ENCODE measurements around the gene MUC16. TPM values are rescaled to one million over a fixed set of nuclear protein-coding genes. Genes with fewer than 3 reads are reported as not detected.

MUC16 gene
- total and polyA plus RNA-seq, 5 donors from 2014 or later = 0.07 TPM; not detected in 4

DNA sequence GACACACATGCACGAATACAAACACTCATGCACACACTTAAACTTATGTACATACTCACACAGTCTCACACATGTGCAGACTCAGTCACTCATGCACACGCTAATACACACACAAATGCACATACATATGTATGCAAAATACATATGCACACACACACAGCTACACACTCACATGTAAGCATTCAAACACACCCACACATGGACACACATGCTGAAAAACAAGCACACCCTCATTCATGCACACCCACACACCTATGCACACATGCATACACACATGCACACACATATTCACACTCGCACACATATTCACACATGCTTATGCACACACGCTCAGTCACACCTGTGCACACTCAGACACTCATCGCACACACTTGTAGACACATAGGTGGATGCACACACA lies 9.3 kb downstream of the MUC16 start:
- Histone ChIP-seq H3K9me3 (ENCODE audit: control insufficient read depth in 2 of 2, low read length in 2 of 2) (no peaks in the 10 kb centered on the region), H3K4me1 (ENCODE audit: control insufficient read depth, insufficient read depth, low read length, poor library complexity, severe bottlenecking) (no peaks in the 10 kb centered on the region), H3K27ac (ENCODE audit: insufficient read depth, low read length, poor library complexity, severe bottlenecking) (no peak overlapping the region), H3K4me3 (ENCODE audit: low read depth, low read length) (no peak overlapping the region), H3K36me3 (ENCODE audit: control insufficient read depth, insufficient read depth, low read length) (no peaks in the 10 kb centered on the region), H3K27me3 (ENCODE audit: control insufficient read depth, insufficient read depth, low read length) (no peaks in the 10 kb centered on the region)
- peaks cover 5% of the 10 kb centered on the region for H3K27me3 Mint-ChIP-seq
- peaks cover 4% of the 10 kb centered on the region for H3K36me3 Mint-ChIP-seq
- H3K4me3 Mint-ChIP-seq = no peak overlapping the region
- H3K9me3 Mint-ChIP-seq = peaks cover 0 to 5% (median 2%) of the 10 kb centered on the region in 7 donors
- DNase-seq (no peak), ATAC-seq (ENCODE audit: low read depth in 2 of 2) (no peak)
- no peaks in the 10 kb centered on the region for H3K4me1 Mint-ChIP-seq
- H3K27ac Mint-ChIP-seq = peak overlapping the region in 1 of 3 donors; percentile 16

DNA sequence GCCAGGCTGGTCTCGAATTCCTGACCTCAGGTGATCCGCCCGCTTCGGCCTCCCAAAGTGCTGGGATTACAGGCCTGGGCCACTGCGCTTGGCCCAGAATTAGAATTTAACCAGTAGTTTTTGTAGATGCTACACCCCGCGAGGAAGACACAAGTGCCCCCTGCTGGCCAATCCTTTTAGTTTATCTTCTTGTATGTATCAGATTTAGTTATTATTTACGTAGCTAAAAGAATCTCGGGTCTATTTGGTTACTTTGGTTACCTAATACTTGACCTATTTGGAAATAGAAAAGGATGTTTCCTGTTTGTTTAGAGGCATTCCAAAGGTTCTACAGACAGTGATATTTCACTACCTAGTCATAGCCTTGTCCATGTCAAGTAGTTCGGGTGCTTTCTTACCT lies 22.0 kb downstream of the MUC16 start:
- no peaks in the 10 kb centered on the region for H3K4me1 Mint-ChIP-seq
- peak in 1 of 3 donors; percentile 17 for DNase-seq
- H3K36me3 ChIP-seq (ENCODE audit: control insufficient read depth, insufficient read depth, low read length) = no peaks in the 10 kb centered on the region
- H3K36me3 Mint-ChIP-seq = no peaks in the 10 kb centered on the region
- no peak for ATAC-seq (ENCODE audit: low read depth in 2 of 2)
- no peaks in the 10 kb centered on the region for H3K27me3 ChIP-seq (ENCODE audit: control insufficient read depth, insufficient read depth, low read length)
- H3K9me3 Mint-ChIP-seq = peaks cover 0 to 3% (median 0%) of the 10 kb centered on the region in 7 donors
- H3K4me1 ChIP-seq (ENCODE audit: control insufficient read depth, insufficient read depth, low read length, poor library complexity, severe bottlenecking) = no peaks in the 10 kb centered on the region
- no peaks in the 10 kb centered on the region for H3K27me3 Mint-ChIP-seq
- no peak overlapping the region for H3K27ac Mint-ChIP-seq
- H3K27ac ChIP-seq (ENCODE audit: insufficient read depth, low read length, poor library complexity, severe bottlenecking) = no peak overlapping the region
- no peak overlapping the region for H3K4me3 Mint-ChIP-seq
- H3K9me3 ChIP-seq (ENCODE audit: control insufficient read depth in 2 of 2, low read length in 2 of 2) = no peaks in the 10 kb centered on the region
- no peak overlapping the region for H3K4me3 ChIP-seq (ENCODE audit: low read depth, low read length)

DNA sequence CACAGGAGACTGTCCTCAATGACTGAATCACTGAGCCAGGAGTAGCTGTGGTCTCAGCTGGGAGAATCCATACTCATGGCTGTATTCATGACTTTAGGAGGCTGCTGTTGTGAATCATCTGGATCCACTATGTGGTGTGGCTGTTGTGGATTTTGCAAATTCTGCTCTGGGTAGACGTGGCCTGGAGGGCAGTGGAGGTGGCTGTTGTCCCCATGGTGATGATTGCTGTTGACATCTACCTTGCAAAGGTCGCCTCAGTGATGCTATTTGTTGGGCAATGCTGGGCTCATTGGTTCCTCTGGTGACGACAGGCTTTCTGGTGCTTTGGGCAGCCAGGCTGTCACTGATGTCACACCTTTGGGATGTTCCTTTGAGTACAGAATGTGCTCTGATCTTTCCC lies 23.9 kb downstream of the MUC16 start:
- ATAC-seq (ENCODE audit: low read depth in 2 of 2) = no peak
- H3K27ac ChIP-seq (ENCODE audit: insufficient read depth, low read length, poor library complexity, severe bottlenecking) = no peak overlapping the region

GRCh38 chr19:8973501-8974091 lies 36.6 kb downstream of the MUC16 start:
- Mint-ChIP-seq H3K4me1 (no peaks in the 10 kb centered on the region), H3K27me3 (no peaks in the 10 kb centered on the region), H3K4me3 (no peak overlapping the region), H3K9me3 (peaks cover 0 to 21% (median 7%) of the 10 kb centered on the region in 7 donors), H3K36me3 (no peaks in the 10 kb centered on the region), H3K27ac (no peak overlapping the region)
- no peaks in the 10 kb centered on the region for H3K4me1 ChIP-seq (ENCODE audit: control insufficient read depth, insufficient read depth, low read length, poor library complexity, severe bottlenecking)
- H3K36me3 ChIP-seq (ENCODE audit: control insufficient read depth, insufficient read depth, low read length) = no peaks in the 10 kb centered on the region
- ATAC-seq (ENCODE audit: low read depth in 2 of 2) = no peak
- no peaks in the 10 kb centered on the region for H3K9me3 ChIP-seq (ENCODE audit: control insufficient read depth in 2 of 2, low read length in 2 of 2)
- no peak overlapping the region for H3K27ac ChIP-seq (ENCODE audit: insufficient read depth, low read length, poor library complexity, severe bottlenecking)
- peaks cover 1% of the 10 kb centered on the region for H3K27me3 ChIP-seq (ENCODE audit: control insufficient read depth, insufficient read depth, low read length)
- no peak overlapping the region for H3K4me3 ChIP-seq (ENCODE audit: low read depth, low read length)
- DNase-seq = peak in 1 of 3 donors; percentile 1

More for the DNA sequence above, 23.9 kb downstream of the MUC16 start:
- Histone ChIP-seq H3K9me3 (ENCODE audit: control insufficient read depth in 2 of 2, low read length in 2 of 2) (no peaks in the 10 kb centered on the region), H3K36me3 (ENCODE audit: control insufficient read depth, insufficient read depth, low read length) (no peaks in the 10 kb centered on the region), H3K4me3 (ENCODE audit: low read depth, low read length) (no peak overlapping the region), H3K4me1 (ENCODE audit: control insufficient read depth, insufficient read depth, low read length, poor library complexity, severe bottlenecking) (no peaks in the 10 kb centered on the region), H3K27me3 (ENCODE audit: control insufficient read depth, insufficient read depth, low read length) (no peaks in the 10 kb centered on the region)
- no peaks in the 10 kb centered on the region for H3K4me1 Mint-ChIP-seq
- no peaks in the 10 kb centered on the region for H3K27me3 Mint-ChIP-seq
- peak overlapping the region in 1 of 3 donors; percentile 48 for H3K27ac Mint-ChIP-seq
- H3K4me3 Mint-ChIP-seq = no peak overlapping the region
- peaks cover 0 to 3% (median 0%) of the 10 kb centered on the region in 7 donors for H3K9me3 Mint-ChIP-seq
- no peak for DNase-seq
- no peaks in the 10 kb centered on the region for H3K36me3 Mint-ChIP-seq

DNA sequence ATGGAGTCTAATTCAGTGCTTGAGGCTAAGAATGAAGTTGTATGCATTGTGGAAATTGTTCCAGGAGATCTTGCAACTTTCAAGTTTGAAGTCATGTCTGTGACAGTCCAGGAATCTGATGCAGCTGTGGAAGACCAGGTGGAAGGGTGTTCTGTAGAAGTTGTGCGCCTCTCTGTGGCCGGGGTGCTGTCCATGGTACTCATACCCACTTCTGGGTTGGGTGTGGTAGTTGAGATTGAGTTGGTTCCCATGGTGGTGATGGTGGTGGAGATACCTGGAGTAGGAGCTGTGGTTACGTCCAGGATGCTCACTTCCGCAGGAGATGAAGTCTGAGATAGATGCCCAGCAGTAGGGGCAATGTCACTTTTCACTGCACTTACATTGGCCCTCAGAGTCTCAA lies 44.3 kb downstream of the MUC16 start:
- Mint-ChIP-seq H3K4me1 (no peaks in the 10 kb centered on the region), H3K27me3 (no peaks in the 10 kb centered on the region), H3K4me3 (no peak overlapping the region), H3K9me3 (peaks cover 0 to 8% (median 1%) of the 10 kb centered on the region in 7 donors), H3K27ac (no peak overlapping the region), H3K36me3 (no peaks in the 10 kb centered on the region)
- Histone ChIP-seq H3K4me1 (ENCODE audit: control insufficient read depth, insufficient read depth, low read length, poor library complexity, severe bottlenecking) (no peaks in the 10 kb centered on the region), H3K4me3 (ENCODE audit: low read depth, low read length) (no peak overlapping the region), H3K27me3 (ENCODE audit: control insufficient read depth, insufficient read depth, low read length) (no peaks in the 10 kb centered on the region), H3K27ac (ENCODE audit: insufficient read depth, low read length, poor library complexity, severe bottlenecking) (no peak overlapping the region), H3K36me3 (ENCODE audit: control insufficient read depth, insufficient read depth, low read length) (no peaks in the 10 kb centered on the region), H3K9me3 (ENCODE audit: control insufficient read depth in 2 of 2, low read length in 2 of 2) (no peaks in the 10 kb centered on the region)
- DNase-seq (no peak), ATAC-seq (ENCODE audit: low read depth in 2 of 2) (no peak)

Other genes with a start within 250 kb of the MUC16 start
- gene ZNF558, start 178.1 kb downstream of the MUC16 start, total RNA-seq = 22.9 TPM
- 10 to 100 TPM in 1 of 4 donors, 1 to 10 TPM in 3; 6.1 to 11.2 (median 6.7) TPM for gene ZNF558, start 178.1 kb downstream of the MUC16 start, polyA plus RNA-seq
- not detected for gene MBD3L1, start 178.0 kb downstream of the MUC16 start, total RNA-seq
- not detected for gene MBD3L1, start 178.0 kb downstream of the MUC16 start, polyA plus RNA-seq
- gene OR1M1, start 76.7 kb upstream of the MUC16 start, total RNA-seq = not detected
- gene OR1M1, start 76.7 kb upstream of the MUC16 start, polyA plus RNA-seq = not detected
- gene OR7G2, start 97.1 kb upstream of the MUC16 start, total RNA-seq = not detected
- not detected for gene OR7G2, start 97.1 kb upstream of the MUC16 start, polyA plus RNA-seq
- not detected for gene OR7G1, start 105.4 kb upstream of the MUC16 start, total RNA-seq
- not detected for gene OR7G1, start 105.4 kb upstream of the MUC16 start, polyA plus RNA-seq
- not detected for gene OR7G3, start 116.5 kb upstream of the MUC16 start, total RNA-seq
- gene OR7G3, start 116.5 kb upstream of the MUC16 start, polyA plus RNA-seq = not detected
- 92.4 TPM for gene ZNF317, start 130.0 kb upstream of the MUC16 start, total RNA-seq
- gene ZNF317, start 130.0 kb upstream of the MUC16 start, polyA plus RNA-seq = 10 to 100 TPM; 27.5 to 42.5 (median 37.0) TPM
- gene OR7D2, start 168.6 kb upstream of the MUC16 start, total RNA-seq = not detected
- gene OR7D2, start 168.6 kb upstream of the MUC16 start, polyA plus RNA-seq = not detected
- gene OR7D4, start 209.2 kb upstream of the MUC16 start, total RNA-seq = not detected
- not detected for gene OR7D4, start 209.2 kb upstream of the MUC16 start, polyA plus RNA-seq
- not detected for gene OR7E24, start 240.5 kb upstream of the MUC16 start, total RNA-seq
- not detected for gene OR7E24, start 240.5 kb upstream of the MUC16 start, polyA plus RNA-seq